ENCODE measurements around the gene ADGRB3.

Gene ADGRB3

DNA sequence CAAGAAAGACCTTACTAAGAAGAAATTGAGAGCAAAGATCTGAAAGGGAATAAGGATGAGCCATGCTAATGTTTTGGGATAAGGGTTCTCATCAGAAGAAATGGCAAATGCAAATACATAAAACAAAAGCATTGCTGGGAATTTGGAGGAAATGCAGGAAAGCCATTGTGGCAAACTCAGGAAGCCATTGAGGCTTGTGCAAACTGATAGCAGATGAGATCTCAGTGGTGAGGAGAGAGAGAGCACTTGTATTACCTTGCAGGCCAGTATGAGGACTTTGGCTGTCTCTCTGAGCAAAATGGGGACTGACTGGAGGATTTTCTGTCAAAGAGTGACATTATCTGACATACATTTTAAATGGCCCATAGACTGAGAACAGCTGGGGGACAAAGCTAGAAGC lies 103.0 kb downstream of the ADGRB3 start:
- H3K27me3 ChIP-seq (ENCODE audit: control insufficient read depth in 3 of 3, insufficient read depth in 3 of 3, low read depth in 1 of 3, low read length in 3 of 3) = no peaks in the 10 kb centered on the region
- no peak overlapping the region for H3K9ac ChIP-seq (ENCODE audit: low read depth, low read length, poor library complexity)
- H3K14ac ChIP-seq (ENCODE audit: low read length) = no peak overlapping the region
- H4K91ac ChIP-seq (ENCODE audit: low read depth, low read length, poor library complexity) = no peak overlapping the region
- no peak for DNase-seq (ENCODE audit: low spot score)
- H3K4me3 ChIP-seq (ENCODE audit: low read length in 2 of 2) = no peak overlapping the region
- no peaks in the 10 kb centered on the region for H3K4me1 ChIP-seq (ENCODE audit: control insufficient read depth in 2 of 2, insufficient read depth in 1 of 2, low read depth in 1 of 2, low read length in 2 of 2)
- H2AFZ ChIP-seq (ENCODE audit: low read length) = no peak overlapping the region
- H3K27ac ChIP-seq (replicated peaks; ENCODE audit: low read length) = no peak overlapping the region
- no peak overlapping the region for H3K18ac ChIP-seq (ENCODE audit: low read length)
- no peak overlapping the region for H2BK5ac ChIP-seq (ENCODE audit: low read length)
- H2BK15ac ChIP-seq (ENCODE audit: low read length) = no peak overlapping the region
- no peaks in the 10 kb centered on the region for H3K79me1 ChIP-seq (ENCODE audit: low read depth, low read length)
- no peaks in the 10 kb centered on the region for H3K9me3 ChIP-seq (replicated peaks in 1 of 2; ENCODE audit: control insufficient read depth in 2 of 2, insufficient read depth in 1 of 2, low read depth in 1 of 2, low read length in 2 of 2)
- H2AK5ac ChIP-seq (ENCODE audit: low read depth, low read length) = no peak overlapping the region
- H2BK120ac ChIP-seq (ENCODE audit: low read depth, low read length) = no peak overlapping the region
- H3K23ac ChIP-seq (ENCODE audit: low read depth, low read length, poor library complexity) = no peak overlapping the region
- no peak overlapping the region for H4K8ac ChIP-seq (ENCODE audit: low read depth, low read length)
- H3K4me2 ChIP-seq (ENCODE audit: insufficient read depth, low read length, poor library complexity, severe bottlenecking) = no peak overlapping the region
- H3K4ac ChIP-seq (ENCODE audit: low read length) = no peak overlapping the region
- H2BK12ac ChIP-seq (ENCODE audit: low read length) = no peak overlapping the region
- H3K36me3 ChIP-seq (replicated peaks in 1 of 2; ENCODE audit: control insufficient read depth in 2 of 2, insufficient read depth in 2 of 2, low read length in 2 of 2) = no peaks in the 10 kb centered on the region

DNA sequence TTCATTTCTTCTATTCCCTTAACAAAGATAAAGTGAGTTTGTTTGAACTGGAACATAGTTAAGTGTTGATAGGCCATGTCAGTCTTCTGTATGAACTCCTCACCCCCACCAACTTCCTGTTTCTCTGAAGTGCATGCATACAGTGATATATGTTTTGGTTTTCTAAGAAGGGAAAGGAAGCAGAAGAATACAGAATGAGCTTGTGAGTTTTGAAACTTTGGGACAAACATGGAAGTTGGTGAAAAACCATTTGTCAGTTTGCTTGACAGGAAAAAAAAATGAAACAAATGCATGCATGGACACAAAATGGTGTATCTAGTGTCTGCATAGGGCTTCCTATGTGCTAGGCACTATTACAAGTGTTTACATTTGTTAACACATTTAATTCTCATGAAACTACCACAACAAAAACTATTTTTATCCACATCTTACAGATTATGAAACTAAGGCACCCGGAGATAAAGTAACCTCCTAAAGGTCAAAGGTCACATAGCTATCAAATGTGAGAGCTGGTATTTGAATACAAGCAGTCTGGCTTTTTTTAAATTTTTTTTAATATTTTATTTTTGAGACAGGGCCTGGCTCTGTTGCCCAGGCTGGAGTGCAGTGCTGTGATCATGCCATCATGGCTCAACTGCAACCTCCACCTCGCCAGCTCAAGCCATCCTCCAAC lies 105.9 kb downstream of the ADGRB3 start:
- H3K9me3 ChIP-seq (replicated peaks in 1 of 2; ENCODE audit: control insufficient read depth in 2 of 2, insufficient read depth in 1 of 2, low read depth in 1 of 2, low read length in 2 of 2) = no peaks in the 10 kb centered on the region
- no peak overlapping the region for H4K91ac ChIP-seq (ENCODE audit: low read depth, low read length, poor library complexity)
- no peak overlapping the region for H3K23ac ChIP-seq (ENCODE audit: low read depth, low read length, poor library complexity)
- H3K4me2 ChIP-seq (ENCODE audit: insufficient read depth, low read length, poor library complexity, severe bottlenecking) = no peak overlapping the region
- no peak overlapping the region for H2AFZ ChIP-seq (ENCODE audit: low read length)
- H3K27ac ChIP-seq (replicated peaks; ENCODE audit: low read length) = no peak overlapping the region
- H2BK15ac ChIP-seq (ENCODE audit: low read length) = no peak overlapping the region
- no peak overlapping the region for H3K4me3 ChIP-seq (ENCODE audit: low read length in 2 of 2)
- no peak overlapping the region for H3K9ac ChIP-seq (ENCODE audit: low read depth, low read length, poor library complexity)
- no peak overlapping the region for H3K18ac ChIP-seq (ENCODE audit: low read length)
- no peaks in the 10 kb centered on the region for H3K36me3 ChIP-seq (replicated peaks in 1 of 2; ENCODE audit: control insufficient read depth in 2 of 2, insufficient read depth in 2 of 2, low read length in 2 of 2)
- no peak overlapping the region for H3K4ac ChIP-seq (ENCODE audit: low read length)
- no peak overlapping the region for H4K8ac ChIP-seq (ENCODE audit: low read depth, low read length)
- WGBS, 2 donors (ENCODE audit: extremely low coverage in 2 of 2, insufficient read length in 2 of 2, insufficient replicate concordance in 1 of 2) = no CpG with 5 or more reads among the region's 2 CpGs
- H3K14ac ChIP-seq (ENCODE audit: low read length) = no peak overlapping the region
- no peaks in the 10 kb centered on the region for H3K27me3 ChIP-seq (ENCODE audit: control insufficient read depth in 3 of 3, insufficient read depth in 3 of 3, low read depth in 1 of 3, low read length in 3 of 3)
- no peaks in the 10 kb centered on the region for H3K4me1 ChIP-seq (ENCODE audit: control insufficient read depth in 2 of 2, insufficient read depth in 1 of 2, low read depth in 1 of 2, low read length in 2 of 2)
- no peaks in the 10 kb centered on the region for H3K79me1 ChIP-seq (ENCODE audit: low read depth, low read length)
- DNase-seq (ENCODE audit: low spot score) = no peak
- no peak overlapping the region for H2BK5ac ChIP-seq (ENCODE audit: low read length)
- no peak overlapping the region for H2AK5ac ChIP-seq (ENCODE audit: low read depth, low read length)
- H2BK120ac ChIP-seq (ENCODE audit: low read depth, low read length) = no peak overlapping the region
- H2BK12ac ChIP-seq (ENCODE audit: low read length) = no peak overlapping the region

DNA sequence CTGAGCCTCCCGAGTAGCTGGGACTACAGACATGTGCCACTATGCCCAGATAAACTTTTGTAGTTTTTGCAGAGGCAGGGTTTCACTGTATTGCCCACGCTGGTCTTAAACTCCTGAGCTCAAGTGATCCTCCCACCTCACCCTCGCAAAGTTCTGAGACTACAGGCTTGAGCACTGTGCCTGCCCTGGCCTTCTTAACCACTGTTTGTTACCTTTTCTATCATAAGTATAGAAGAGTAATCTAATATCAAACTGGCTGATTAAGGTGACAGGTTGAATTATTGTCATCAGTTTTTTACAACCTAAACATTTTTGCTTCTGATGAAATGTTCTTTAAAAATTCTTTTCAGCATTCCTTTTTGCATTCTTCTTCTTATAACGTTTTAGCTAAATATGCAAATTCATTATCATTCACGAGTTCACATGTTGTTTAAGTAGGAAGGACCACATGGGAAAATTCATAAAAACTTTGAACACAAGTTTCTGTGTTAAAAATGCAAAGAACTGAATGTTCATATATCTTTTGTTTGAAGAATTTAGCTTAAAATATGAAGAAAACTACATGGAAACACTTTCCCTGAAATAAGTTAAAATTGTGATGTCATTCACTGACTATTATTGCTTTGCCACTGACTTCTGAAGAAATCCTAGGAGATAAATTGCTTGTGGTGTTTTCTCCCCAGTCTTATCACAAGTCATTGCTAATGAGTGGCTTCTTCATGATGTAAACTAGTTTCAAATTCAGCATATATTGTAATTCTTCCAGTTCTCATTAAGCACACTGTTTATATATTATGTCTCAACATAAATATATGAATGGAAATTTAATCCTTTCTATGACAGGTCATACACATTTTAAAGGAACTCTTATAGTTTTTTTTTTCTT lies 106.7 kb downstream of the ADGRB3 start:
- Histone ChIP-seq H2AK5ac (ENCODE audit: low read depth, low read length) (no peak overlapping the region), H3K36me3 (replicated peaks in 1 of 2; ENCODE audit: control insufficient read depth in 2 of 2, insufficient read depth in 2 of 2, low read length in 2 of 2) (no peaks in the 10 kb centered on the region), H3K4me3 (ENCODE audit: low read length in 2 of 2) (no peak overlapping the region), H3K18ac (ENCODE audit: low read length) (no peak overlapping the region), H3K27me3 (ENCODE audit: control insufficient read depth in 3 of 3, insufficient read depth in 3 of 3, low read depth in 1 of 3, low read length in 3 of 3) (no peaks in the 10 kb centered on the region), H3K14ac (ENCODE audit: low read length) (no peak overlapping the region), H3K23ac (ENCODE audit: low read depth, low read length, poor library complexity) (no peak overlapping the region), H3K9ac (ENCODE audit: low read depth, low read length, poor library complexity) (no peak overlapping the region), H2BK5ac (ENCODE audit: low read length) (no peak overlapping the region), H3K4me1 (ENCODE audit: control insufficient read depth in 2 of 2, insufficient read depth in 1 of 2, low read depth in 1 of 2, low read length in 2 of 2) (no peaks in the 10 kb centered on the region), H3K4me2 (ENCODE audit: insufficient read depth, low read length, poor library complexity, severe bottlenecking) (no peak overlapping the region), H2BK120ac (ENCODE audit: low read depth, low read length) (no peak overlapping the region), H3K9me3 (replicated peaks in 1 of 2; ENCODE audit: control insufficient read depth in 2 of 2, insufficient read depth in 1 of 2, low read depth in 1 of 2, low read length in 2 of 2) (no peaks in the 10 kb centered on the region), H3K4ac (ENCODE audit: low read length) (no peak overlapping the region), H3K27ac (replicated peaks; ENCODE audit: low read length) (no peak overlapping the region), H4K91ac (ENCODE audit: low read depth, low read length, poor library complexity) (no peak overlapping the region), H3K79me1 (ENCODE audit: low read depth, low read length) (no peaks in the 10 kb centered on the region), H2BK12ac (ENCODE audit: low read length) (no peak overlapping the region), H2BK15ac (ENCODE audit: low read length) (no peak overlapping the region), H2AFZ (ENCODE audit: low read length) (no peak overlapping the region), H4K8ac (ENCODE audit: low read depth, low read length) (no peak overlapping the region)
- no CpG with 5 or more reads among the region's 5 CpGs for WGBS, 2 donors (ENCODE audit: extremely low coverage in 2 of 2, insufficient read length in 2 of 2, insufficient replicate concordance in 1 of 2)
- no peak for DNase-seq (ENCODE audit: low spot score)

DNA sequence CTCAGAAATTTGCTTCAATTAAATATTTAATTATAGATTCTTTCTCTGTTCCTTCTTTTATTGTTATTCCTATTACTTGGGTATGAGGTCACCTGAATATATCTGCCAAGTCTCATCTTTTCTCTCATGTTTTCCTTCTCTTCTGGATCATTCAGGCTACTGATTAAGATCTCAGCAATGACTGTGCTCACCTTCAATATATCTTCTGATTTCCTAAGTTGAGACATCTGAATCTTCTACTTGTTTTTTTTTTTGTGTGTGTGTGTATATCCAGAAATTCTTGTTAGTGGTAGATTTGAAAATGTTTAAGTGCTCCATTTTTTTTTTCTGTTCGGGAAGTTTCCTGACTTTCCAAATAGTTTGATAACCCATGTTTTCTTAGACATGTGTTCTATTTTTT lies 108.0 kb downstream of the ADGRB3 start:
- no peak overlapping the region for H2BK15ac ChIP-seq (ENCODE audit: low read length)
- no peak overlapping the region for H2BK12ac ChIP-seq (ENCODE audit: low read length)
- no peak overlapping the region for H3K9ac ChIP-seq (ENCODE audit: low read depth, low read length, poor library complexity)
- H3K27me3 ChIP-seq (ENCODE audit: control insufficient read depth in 3 of 3, insufficient read depth in 3 of 3, low read depth in 1 of 3, low read length in 3 of 3) = no peaks in the 10 kb centered on the region
- H3K4me1 ChIP-seq (ENCODE audit: control insufficient read depth in 2 of 2, insufficient read depth in 1 of 2, low read depth in 1 of 2, low read length in 2 of 2) = no peaks in the 10 kb centered on the region
- H4K91ac ChIP-seq (ENCODE audit: low read depth, low read length, poor library complexity) = no peak overlapping the region
- no peaks in the 10 kb centered on the region for H3K79me1 ChIP-seq (ENCODE audit: low read depth, low read length)
- no peak for DNase-seq (ENCODE audit: low spot score)
- no peak overlapping the region for H3K4me2 ChIP-seq (ENCODE audit: insufficient read depth, low read length, poor library complexity, severe bottlenecking)
- no peak overlapping the region for H2BK120ac ChIP-seq (ENCODE audit: low read depth, low read length)
- H3K36me3 ChIP-seq (replicated peaks in 1 of 2; ENCODE audit: control insufficient read depth in 2 of 2, insufficient read depth in 2 of 2, low read length in 2 of 2) = no peaks in the 10 kb centered on the region
- no peak overlapping the region for H3K4ac ChIP-seq (ENCODE audit: low read length)
- H2AFZ ChIP-seq (ENCODE audit: low read length) = no peak overlapping the region
- no CpG with 5 or more reads among the region's 1 CpG for WGBS, 2 donors (ENCODE audit: extremely low coverage in 2 of 2, insufficient read length in 2 of 2, insufficient replicate concordance in 1 of 2)
- H3K9me3 ChIP-seq (replicated peaks in 1 of 2; ENCODE audit: control insufficient read depth in 2 of 2, insufficient read depth in 1 of 2, low read depth in 1 of 2, low read length in 2 of 2) = no peaks in the 10 kb centered on the region
- no peak overlapping the region for H2BK5ac ChIP-seq (ENCODE audit: low read length)
- H2AK5ac ChIP-seq (ENCODE audit: low read depth, low read length) = no peak overlapping the region
- no peak overlapping the region for H3K27ac ChIP-seq (replicated peaks; ENCODE audit: low read length)
- H3K18ac ChIP-seq (ENCODE audit: low read length) = no peak overlapping the region
- no peak overlapping the region for H4K8ac ChIP-seq (ENCODE audit: low read depth, low read length)
- no peak overlapping the region for H3K23ac ChIP-seq (ENCODE audit: low read depth, low read length, poor library complexity)
- no peak overlapping the region for H3K4me3 ChIP-seq (ENCODE audit: low read length in 2 of 2)
- no peak overlapping the region for H3K14ac ChIP-seq (ENCODE audit: low read length)

Measured in neuronal stem cell (in vitro differentiated cells).